ENCODE results near the gene PPP4R3C. TPM values are rescaled to one million over a fixed set of nuclear protein-coding genes. Genes with fewer than 3 reads are reported as not detected.
"Not testable (repeated sequence)": the region's sequence is repeated elsewhere in the genome, so short reads cannot be mapped to it uniquely, and the experiment has no call there.

PPP4R3C gene
- total and polyA plus RNA-seq, 2 of the 13 experiments (the other 11 are each of a cell fraction or from before 2014, with no cell fraction given): not detected

DNA sequence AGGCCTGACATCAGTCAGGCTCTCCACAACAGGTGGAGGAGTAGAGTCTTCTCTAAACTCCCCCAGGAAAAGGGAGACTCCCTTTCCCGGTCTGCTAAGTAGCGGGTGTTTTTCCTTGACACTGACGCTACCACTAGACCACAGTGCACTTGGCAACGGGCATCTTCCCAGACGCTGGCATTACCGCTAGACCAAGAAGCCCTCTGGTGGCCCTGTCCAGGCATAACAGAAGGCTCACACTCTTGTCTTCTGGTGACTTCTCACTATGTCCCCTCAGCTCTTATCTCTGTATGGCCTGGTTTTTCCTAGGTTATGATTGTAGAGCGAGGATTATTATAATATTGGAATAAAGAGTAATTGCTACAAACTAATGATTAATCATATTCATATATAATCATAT, 20.7 kb downstream of the PPP4R3C start:
- CTCF ChIA-PET (ENCODE audit: low intra/inter-chr PET ratio, low total read pairs); in situ Hi-C loops (cut with HindIII; ENCODE audit: extremely low pct_ligation_motif_present, low pct_unique_long_range_greater_than_20kb): not testable (repeated sequence)
- intact Hi-C loops (cut with micrococcal nuclease; ENCODE audit: unreplicated experiment): loop anchor here (10.0 kb wide), 1 partner anchor 102 kb away; no protein-coding TSS in a partner anchor

DNA sequence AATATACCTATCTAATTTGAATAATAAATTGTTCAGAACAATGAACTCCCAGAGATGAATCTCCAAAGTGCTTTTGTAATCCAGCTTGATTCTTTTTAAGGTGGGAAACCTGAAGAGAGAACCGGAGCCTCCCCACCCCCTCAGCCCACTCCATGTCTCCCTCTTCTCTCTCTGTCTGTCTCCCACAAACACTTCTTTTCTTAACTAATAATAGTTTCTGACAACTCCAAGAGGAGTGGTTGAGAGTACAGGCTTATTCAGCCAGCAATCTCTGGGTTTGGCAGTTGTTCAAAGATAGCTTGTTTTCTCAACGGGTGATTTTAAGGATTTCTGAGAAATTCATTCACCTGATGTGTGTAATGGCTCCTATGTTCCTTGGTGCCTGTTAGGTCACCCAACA, 23.4 kb downstream of the PPP4R3C start:
- Histone ChIP-seq H3K9me3 (ENCODE audit: low read length) (no peaks in the 10 kb centered on the region), H3K4me1 (ENCODE audit: insufficient read depth, low read length) (peaks cover 38% of the 10 kb centered on the region), H3K9ac (ENCODE audit: insufficient read depth, low read depth, low read length) (no peak overlapping the region), H3K36me3 (replicated peaks in 1 of 2; ENCODE audit: control insufficient read depth in 1 of 2, insufficient read depth in 2 of 2, low read length in 2 of 2) (no peaks in the 10 kb centered on the region), H3K79me2 (ENCODE audit: insufficient read depth, low read length) (no peaks in the 10 kb centered on the region), H3K27me3 (ENCODE audit: control insufficient read depth in 1 of 2, insufficient read depth in 2 of 2, low read length in 2 of 2) (no peaks in the 10 kb centered on the region), H2AFZ (ENCODE audit: low read length) (no peak overlapping the region), H3K4me3 (replicated peaks in 1 of 3; ENCODE audit: insufficient read depth in 1 of 3, low read depth in 2 of 3, low read length in 3 of 3) (no peak overlapping the region), H4K20me1 (ENCODE audit: insufficient read depth, low read length) (no peaks in the 10 kb centered on the region), H3K27ac (ENCODE audit: extremely low read length, insufficient read depth, low read length) (no peak overlapping the region), H3K4me2 (ENCODE audit: low read depth, low read length) (no peak overlapping the region)
- ChIA-PET POLR2A (no interaction called here), CTCF (ENCODE audit: low intra/inter-chr PET ratio, low total read pairs) (no interaction called here)
- no peak for FAIRE-seq
- no peak for DNase-seq (ENCODE audit: low spot score)
- no peak for ATAC-seq
- no TSS peak for BruUV-seq (replicated peaks)
- WGBS (ENCODE audit: low lambda C conversion rate): 100% methylated on average over 2 of the region's 2 CpGs
- in situ Hi-C loops (cut with HindIII; ENCODE audit: extremely low pct_ligation_motif_present, low pct_unique_long_range_greater_than_20kb) (no loop called here), intact Hi-C loops (cut with micrococcal nuclease; ENCODE audit: unreplicated experiment) (loop anchor here (10.0 kb wide), 1 partner anchor 105 kb away; no protein-coding TSS in a partner anchor)
- TF ChIP-seq, protein P1, sequence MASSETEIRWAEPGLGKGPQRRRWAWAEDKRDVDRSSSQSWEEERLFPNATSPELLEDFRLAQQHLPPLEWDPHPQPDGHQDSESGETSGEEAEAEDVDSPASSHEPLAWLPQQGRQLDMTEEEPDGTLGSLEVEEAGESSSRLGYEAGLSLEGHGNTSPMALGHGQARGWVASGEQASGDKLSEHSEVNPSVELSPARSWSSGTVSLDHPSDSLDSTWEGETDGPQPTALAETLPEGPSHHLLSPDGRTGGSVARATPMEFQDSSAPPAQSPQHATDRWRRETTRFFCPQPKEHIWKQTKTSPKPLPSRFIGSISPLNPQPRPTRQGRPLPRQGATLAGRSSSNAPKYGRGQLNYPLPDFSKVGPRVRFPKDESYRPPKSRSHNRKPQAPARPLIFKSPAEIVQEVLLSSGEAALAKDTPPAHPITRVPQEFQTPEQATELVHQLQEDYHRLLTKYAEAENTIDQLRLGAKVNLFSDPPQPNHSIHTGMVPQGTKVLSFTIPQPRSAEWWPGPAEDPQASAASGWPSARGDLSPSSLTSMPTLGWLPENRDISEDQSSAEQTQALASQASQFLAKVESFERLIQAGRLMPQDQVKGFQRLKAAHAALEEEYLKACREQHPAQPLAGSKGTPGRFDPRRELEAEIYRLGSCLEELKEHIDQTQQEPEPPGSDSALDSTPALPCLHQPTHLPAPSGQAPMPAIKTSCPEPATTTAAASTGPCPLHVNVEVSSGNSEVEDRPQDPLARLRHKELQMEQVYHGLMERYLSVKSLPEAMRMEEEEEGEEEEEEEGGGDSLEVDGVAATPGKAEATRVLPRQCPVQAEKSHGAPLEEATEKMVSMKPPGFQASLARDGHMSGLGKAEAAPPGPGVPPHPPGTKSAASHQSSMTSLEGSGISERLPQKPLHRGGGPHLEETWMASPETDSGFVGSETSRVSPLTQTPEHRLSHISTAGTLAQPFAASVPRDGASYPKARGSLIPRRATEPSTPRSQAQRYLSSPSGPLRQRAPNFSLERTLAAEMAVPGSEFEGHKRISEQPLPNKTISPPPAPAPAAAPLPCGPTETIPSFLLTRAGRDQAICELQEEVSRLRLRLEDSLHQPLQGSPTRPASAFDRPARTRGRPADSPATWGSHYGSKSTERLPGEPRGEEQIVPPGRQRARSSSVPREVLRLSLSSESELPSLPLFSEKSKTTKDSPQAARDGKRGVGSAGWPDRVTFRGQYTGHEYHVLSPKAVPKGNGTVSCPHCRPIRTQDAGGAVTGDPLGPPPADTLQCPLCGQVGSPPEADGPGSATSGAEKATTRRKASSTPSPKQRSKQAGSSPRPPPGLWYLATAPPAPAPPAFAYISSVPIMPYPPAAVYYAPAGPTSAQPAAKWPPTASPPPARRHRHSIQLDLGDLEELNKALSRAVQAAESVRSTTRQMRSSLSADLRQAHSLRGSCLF (CRISPR knock-in tag; IDR thresholded peaks at IDR 0.05; ENCODE audit: borderline replicate concordance): no peak
- TF ChIP-seq ZNF264 (CRISPR knock-in tag; IDR thresholded peaks at IDR 0.05): no peak
- TF ChIP-seq, protein P2, sequence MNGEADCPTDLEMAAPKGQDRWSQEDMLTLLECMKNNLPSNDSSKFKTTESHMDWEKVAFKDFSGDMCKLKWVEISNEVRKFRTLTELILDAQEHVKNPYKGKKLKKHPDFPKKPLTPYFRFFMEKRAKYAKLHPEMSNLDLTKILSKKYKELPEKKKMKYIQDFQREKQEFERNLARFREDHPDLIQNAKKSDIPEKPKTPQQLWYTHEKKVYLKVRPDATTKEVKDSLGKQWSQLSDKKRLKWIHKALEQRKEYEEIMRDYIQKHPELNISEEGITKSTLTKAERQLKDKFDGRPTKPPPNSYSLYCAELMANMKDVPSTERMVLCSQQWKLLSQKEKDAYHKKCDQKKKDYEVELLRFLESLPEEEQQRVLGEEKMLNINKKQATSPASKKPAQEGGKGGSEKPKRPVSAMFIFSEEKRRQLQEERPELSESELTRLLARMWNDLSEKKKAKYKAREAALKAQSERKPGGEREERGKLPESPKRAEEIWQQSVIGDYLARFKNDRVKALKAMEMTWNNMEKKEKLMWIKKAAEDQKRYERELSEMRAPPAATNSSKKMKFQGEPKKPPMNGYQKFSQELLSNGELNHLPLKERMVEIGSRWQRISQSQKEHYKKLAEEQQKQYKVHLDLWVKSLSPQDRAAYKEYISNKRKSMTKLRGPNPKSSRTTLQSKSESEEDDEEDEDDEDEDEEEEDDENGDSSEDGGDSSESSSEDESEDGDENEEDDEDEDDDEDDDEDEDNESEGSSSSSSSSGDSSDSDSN (CRISPR knock-in tag; IDR thresholded peaks at IDR 0.05): no peak
- TF ChIP-seq, protein P3, sequence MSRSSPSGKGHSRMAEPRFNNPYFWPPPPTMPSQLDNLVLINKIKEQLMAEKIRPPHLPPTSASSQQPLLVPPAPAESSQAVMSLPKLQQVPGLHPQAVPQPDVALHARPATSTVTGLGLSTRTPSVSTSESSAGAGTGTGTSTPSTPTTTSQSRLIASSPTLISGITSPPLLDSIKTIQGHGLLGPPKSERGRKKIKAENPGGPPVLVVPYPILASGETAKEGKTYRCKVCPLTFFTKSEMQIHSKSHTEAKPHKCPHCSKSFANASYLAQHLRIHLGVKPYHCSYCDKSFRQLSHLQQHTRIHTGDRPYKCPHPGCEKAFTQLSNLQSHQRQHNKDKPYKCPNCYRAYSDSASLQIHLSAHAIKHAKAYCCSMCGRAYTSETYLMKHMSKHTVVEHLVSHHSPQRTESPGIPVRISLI (CRISPR knock-in tag; IDR thresholded peaks at IDR 0.05; ENCODE audit: borderline replicate concordance): no peak
- no peak for TF ChIP-seq MATR3 (CRISPR knock-in tag; IDR thresholded peaks at IDR 0.05)

More for the DNA sequence above, 20.7 kb downstream of the PPP4R3C start:
- TF ChIP-seq, protein P4, sequence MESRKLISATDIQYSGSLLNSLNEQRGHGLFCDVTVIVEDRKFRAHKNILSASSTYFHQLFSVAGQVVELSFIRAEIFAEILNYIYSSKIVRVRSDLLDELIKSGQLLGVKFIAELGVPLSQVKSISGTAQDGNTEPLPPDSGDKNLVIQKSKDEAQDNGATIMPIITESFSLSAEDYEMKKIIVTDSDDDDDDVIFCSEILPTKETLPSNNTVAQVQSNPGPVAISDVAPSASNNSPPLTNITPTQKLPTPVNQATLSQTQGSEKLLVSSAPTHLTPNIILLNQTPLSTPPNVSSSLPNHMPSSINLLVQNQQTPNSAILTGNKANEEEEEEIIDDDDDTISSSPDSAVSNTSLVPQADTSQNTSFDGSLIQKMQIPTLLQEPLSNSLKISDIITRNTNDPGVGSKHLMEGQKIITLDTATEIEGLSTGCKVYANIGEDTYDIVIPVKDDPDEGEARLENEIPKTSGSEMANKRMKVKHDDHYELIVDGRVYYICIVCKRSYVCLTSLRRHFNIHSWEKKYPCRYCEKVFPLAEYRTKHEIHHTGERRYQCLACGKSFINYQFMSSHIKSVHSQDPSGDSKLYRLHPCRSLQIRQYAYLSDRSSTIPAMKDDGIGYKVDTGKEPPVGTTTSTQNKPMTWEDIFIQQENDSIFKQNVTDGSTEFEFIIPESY (CRISPR knock-in tag; IDR thresholded peaks at IDR 0.05): peak; percentile 96
- H3K27ac ChIP-seq (ENCODE audit: extremely low read length, insufficient read depth, low read length); H3K9ac ChIP-seq (ENCODE audit: insufficient read depth, low read depth, low read length); H3K79me2 ChIP-seq (ENCODE audit: insufficient read depth, low read length); H2AFZ ChIP-seq (ENCODE audit: low read length); BruUV-seq (replicated peaks); H3K4me3 ChIP-seq (replicated peaks in 1 of 3; ENCODE audit: insufficient read depth in 1 of 3, low read depth in 2 of 3, low read length in 3 of 3); H3K27me3 ChIP-seq (ENCODE audit: control insufficient read depth in 1 of 2, insufficient read depth in 2 of 2, low read length in 2 of 2); H3K36me3 ChIP-seq (replicated peaks in 1 of 2; ENCODE audit: control insufficient read depth in 1 of 2, insufficient read depth in 2 of 2, low read length in 2 of 2); DNase-seq (ENCODE audit: low spot score); H3K9me3 ChIP-seq (ENCODE audit: low read length); ATAC-seq; POLR2A ChIA-PET; H3K4me2 ChIP-seq (ENCODE audit: low read depth, low read length); H4K20me1 ChIP-seq (ENCODE audit: insufficient read depth, low read length); FAIRE-seq: not testable (repeated sequence)
- WGBS (ENCODE audit: low lambda C conversion rate): 100% methylated on average over 1 of the region's 7 CpGs
- H3K4me1 ChIP-seq (ENCODE audit: insufficient read depth, low read length): peaks cover 63% of the 10 kb centered on the region

Data from HepG2 (cell line).